Gastrocnemius medialis (tissue), 4 donors: ENCODE data around the gene RALGAPA1. TPM values are rescaled to one million over a fixed set of nuclear protein-coding genes. Genes with fewer than 3 reads are reported as not detected.

Experiments
- ATAC-seq, 2 donors: fragments of 150-250 bp; one replicate each; pipeline ENCODE4 v1.9.1; 2016
- DNase-seq, 2 donors: peaks; one replicate each; pipeline ENCODE4 v3.0.0-alpha.2; 2019
- H3K27ac ChIP-seq, 4 donors: fragments of 200-600 bp; sonication (generic); 1 replicate in 1 of 4; 2 replicates in 3 of 4; pipeline ENCODE4 v1.5.1; 2016 to 2018; ENCODE audit warnings: mild to moderate bottlenecking in 2 of 4, moderate library complexity in 1 of 4
- H3K27me3 ChIP-seq, 3 donors: fragments of 200-600 bp; sonication (generic) in 2 of 3; 1 replicate in 1 of 3; 2 replicates in 2 of 3; pipeline versions ENCODE4 v1.5.1 to v1.6.0; 2016 to 2019; ENCODE audit warnings: mild to moderate bottlenecking in 1 of 3, moderate library complexity in 1 of 3
- H3K36me3 ChIP-seq, 2 donors: fragments of 200-600 bp; sonication (generic) in 1 of 2; one replicate each; pipeline ENCODE4 v1.5.1; 2017 to 2018
- H3K4me1 ChIP-seq, 2 donors: fragments of 200-600 bp; sonication (generic) in 1 of 2; one replicate each; pipeline ENCODE4 v1.5.1; 2016 to 2017; ENCODE audit warnings: mild to moderate bottlenecking in 2 of 2
- H3K4me3 ChIP-seq, 4 donors: fragments of 200-600 bp; sonication (generic) in 3 of 4; 1 replicate in 1 of 4; 2 replicates in 3 of 4; pipeline ENCODE4 v1.5.1; 2016 to 2019; ENCODE audit warnings: mild to moderate bottlenecking in 2 of 4
- H3K9me3 ChIP-seq, 3 donors: fragments of 200-600 bp; sonication (generic) in 2 of 3; 1 replicate in 1 of 3; 2 replicates in 2 of 3; pipeline ENCODE4 v1.5.1; 2016 to 2019
- POLR2A ChIP-seq, 2 donors: fragments of 450-650 bp; IDR thresholded peaks; one replicate each; pipeline ENCODE4 v1.6.1; 2017; ENCODE audit warnings: antibody characterized with exemption in 2 of 2, mild to moderate bottlenecking in 2 of 2, moderate library complexity in 2 of 2
- in situ Hi-C, 4 donors: fragments of 200-750 bp; cut with MboI; loops; one replicate each; pipeline versions ENCODE4 v1.15.0 to v1.8.0; 2017; ENCODE audit warnings: low sequenced_read_pairs in 4 of 4
- intact Hi-C: fragments of 100-400 bp; cut with DNase I; formaldehyde crosslinking; loops from one replicate; pipeline ENCODE4 v1.15.1; 2023; ENCODE audit warnings: low total_unique reads
- total RNA-seq, 4 donors: library from RNA; depleted of rRNA; stranded (reverse); fragments of >200 nt; gene quantifications; one replicate each; pipeline versions ENCODE4 v1.1.0 to v1.2.3, GENCODE V29; 2016
- TF ChIP-seq, protein P1 (sequence below), 5 experiments: fragments of 450-650 bp in 3 of 5; fragments of 200-600 bp in 2 of 5; sonication (generic) in 2 of 5; IDR thresholded peaks in 4 of 5; conservative IDR thresholded peaks in 1 of 5; 1 replicate in 4 of 5; 2 replicates in 1 of 5; pipeline ENCODE4 v1.5.1; 2016 to 2019; ENCODE audit warnings: antibody characterized with exemption in 5 of 5, mild to moderate bottlenecking in 3 of 5, moderate library complexity in 3 of 5

Gene RALGAPA1
- total RNA-seq, 4 donors from 2014 or later: 26.0 to 55.9 (median 30.2) TPM

DNA sequence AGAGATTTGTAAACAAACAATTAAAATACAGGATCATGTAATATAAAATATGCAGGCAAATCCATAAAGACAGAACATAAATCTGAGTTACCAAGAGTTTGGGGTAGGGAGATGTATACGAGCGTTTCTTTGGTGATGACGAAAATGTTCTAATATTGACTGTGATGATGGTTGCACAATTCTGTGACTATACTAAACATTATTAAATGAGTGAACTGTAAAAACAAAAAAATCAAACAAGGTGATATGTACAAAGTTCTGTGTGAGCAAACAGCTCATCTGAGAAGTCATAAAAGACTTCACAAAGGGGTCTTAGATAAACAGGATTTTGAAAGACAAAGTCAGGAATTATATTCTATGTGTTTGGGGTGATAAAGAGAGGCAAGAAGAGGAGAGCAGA, 147.2 kb downstream of the RALGAPA1 start:
- ATAC-seq (no peak), DNase-seq (no peak)
- H3K9me3 ChIP-seq: no peaks in the 10 kb centered on the region
- in situ Hi-C loops: no loop called here
- H3K27ac ChIP-seq: no peak overlapping the region
- intact Hi-C loops: no loop called here
- H3K4me3 ChIP-seq: no peak overlapping the region
- H3K4me1 ChIP-seq: no peaks in the 10 kb centered on the region
- H3K27me3 ChIP-seq: no peaks in the 10 kb centered on the region
- no peak for TF ChIP-seq POLR2A (IDR thresholded peaks at IDR 0.05)
- TF ChIP-seq, protein P1, sequence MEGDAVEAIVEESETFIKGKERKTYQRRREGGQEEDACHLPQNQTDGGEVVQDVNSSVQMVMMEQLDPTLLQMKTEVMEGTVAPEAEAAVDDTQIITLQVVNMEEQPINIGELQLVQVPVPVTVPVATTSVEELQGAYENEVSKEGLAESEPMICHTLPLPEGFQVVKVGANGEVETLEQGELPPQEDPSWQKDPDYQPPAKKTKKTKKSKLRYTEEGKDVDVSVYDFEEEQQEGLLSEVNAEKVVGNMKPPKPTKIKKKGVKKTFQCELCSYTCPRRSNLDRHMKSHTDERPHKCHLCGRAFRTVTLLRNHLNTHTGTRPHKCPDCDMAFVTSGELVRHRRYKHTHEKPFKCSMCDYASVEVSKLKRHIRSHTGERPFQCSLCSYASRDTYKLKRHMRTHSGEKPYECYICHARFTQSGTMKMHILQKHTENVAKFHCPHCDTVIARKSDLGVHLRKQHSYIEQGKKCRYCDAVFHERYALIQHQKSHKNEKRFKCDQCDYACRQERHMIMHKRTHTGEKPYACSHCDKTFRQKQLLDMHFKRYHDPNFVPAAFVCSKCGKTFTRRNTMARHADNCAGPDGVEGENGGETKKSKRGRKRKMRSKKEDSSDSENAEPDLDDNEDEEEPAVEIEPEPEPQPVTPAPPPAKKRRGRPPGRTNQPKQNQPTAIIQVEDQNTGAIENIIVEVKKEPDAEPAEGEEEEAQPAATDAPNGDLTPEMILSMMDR (IDR thresholded peaks at IDR 0.05 in 4 of 5, conservative IDR thresholded peaks at IDR 0.05 in 1 of 5): no peak
- peaks cover 0 to 7% of the 10 kb centered on the region in 2 donors for H3K36me3 ChIP-seq

DNA sequence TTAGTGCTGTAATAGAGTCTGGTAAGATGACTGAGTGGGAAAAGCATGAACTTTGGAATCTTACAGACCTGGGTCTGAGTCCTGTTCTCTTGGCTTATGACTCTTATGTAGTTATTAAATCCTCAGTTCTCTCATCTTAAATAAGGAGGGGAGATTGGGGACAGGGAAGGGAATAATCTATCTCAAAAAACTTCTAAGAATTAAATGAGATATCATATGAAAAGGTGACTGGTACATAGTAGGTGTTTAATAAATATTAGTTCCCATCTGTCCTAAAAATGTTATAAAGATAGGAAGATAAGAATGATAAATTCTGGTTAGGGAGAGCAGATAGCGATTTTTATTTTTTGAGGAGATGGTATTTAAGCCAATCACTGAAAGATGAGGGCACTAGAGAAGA, 156.1 kb downstream of the RALGAPA1 start:
- Histone ChIP-seq H3K36me3 (peaks cover 0 to 22% of the 10 kb centered on the region in 2 donors), H3K4me3 (no peak overlapping the region), H3K4me1 (no peaks in the 10 kb centered on the region), H3K27me3 (no peaks in the 10 kb centered on the region), H3K27ac (no peak overlapping the region), H3K9me3 (no peaks in the 10 kb centered on the region)
- intact Hi-C loops: no loop called here
- DNase-seq (no peak), ATAC-seq (no peak)
- TF ChIP-seq, protein P1 (IDR thresholded peaks at IDR 0.05 in 4 of 5, conservative IDR thresholded peaks at IDR 0.05 in 1 of 5): no peak
- no peak for TF ChIP-seq POLR2A (IDR thresholded peaks at IDR 0.05)
- in situ Hi-C loops: no loop called here

DNA sequence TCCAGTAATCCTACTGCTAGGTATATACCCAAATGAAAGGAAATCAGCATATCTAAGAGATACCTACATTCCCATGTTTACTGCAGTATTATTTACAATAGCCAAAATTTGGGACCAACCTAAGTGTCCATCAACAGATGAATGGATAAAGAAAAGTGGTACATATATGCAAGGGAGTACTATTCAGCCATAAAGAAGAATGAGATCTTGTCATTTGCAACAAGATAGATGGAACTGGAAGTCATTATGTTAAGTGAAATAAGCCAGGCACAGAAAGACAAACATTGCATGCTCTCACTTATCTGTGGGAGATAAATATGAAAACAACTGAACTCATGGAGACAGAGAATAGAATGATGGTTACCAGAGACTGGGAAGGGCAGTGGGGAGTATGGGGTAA, 165.6 kb downstream of the RALGAPA1 start:
- H3K36me3 ChIP-seq: peaks cover 6 to 61% of the 10 kb centered on the region in 2 donors
- H3K4me1 ChIP-seq: no peaks in the 10 kb centered on the region
- H3K9me3 ChIP-seq: peaks cover 0 to 5% (median 0%) of the 10 kb centered on the region in 3 donors
- TF ChIP-seq, protein P1 (IDR thresholded peaks at IDR 0.05 in 4 of 5, conservative IDR thresholded peaks at IDR 0.05 in 1 of 5): no peak
- H3K4me3 ChIP-seq: no peak overlapping the region
- no peak overlapping the region for H3K27ac ChIP-seq
- ATAC-seq (no peak), DNase-seq (no peak)
- in situ Hi-C loops (no loop called here), intact Hi-C loops (no loop called here)
- H3K27me3 ChIP-seq: no peaks in the 10 kb centered on the region

DNA sequence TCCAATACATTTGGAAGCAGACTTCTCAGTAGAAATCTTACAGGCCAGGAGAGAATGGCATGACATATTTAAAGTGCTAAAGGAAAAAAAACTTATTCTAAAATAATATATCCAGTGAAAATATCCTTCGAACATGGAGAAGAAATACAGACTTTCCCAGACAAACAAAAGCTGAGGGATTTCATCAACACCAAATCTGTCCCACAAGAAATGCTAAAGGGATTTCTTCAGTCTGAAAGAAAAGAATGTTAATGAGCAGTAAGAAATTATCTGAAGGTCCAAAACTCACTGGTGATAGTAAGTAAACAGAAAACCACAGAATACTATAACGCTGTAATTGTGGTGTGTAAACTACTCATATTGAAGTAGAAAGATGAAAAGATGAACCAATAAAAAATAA, 171.2 kb downstream of the RALGAPA1 start:
- no peak for TF ChIP-seq POLR2A (IDR thresholded peaks at IDR 0.05)
- TF ChIP-seq, protein P1 (IDR thresholded peaks at IDR 0.05 in 4 of 5, conservative IDR thresholded peaks at IDR 0.05 in 1 of 5): no peak
- in situ Hi-C loops: no loop called here
- Histone ChIP-seq H3K36me3 (peaks cover 0 to 56% of the 10 kb centered on the region in 2 donors), H3K27me3 (no peaks in the 10 kb centered on the region), H3K9me3 (peaks cover 0 to 5% (median 0%) of the 10 kb centered on the region in 3 donors), H3K4me1 (no peaks in the 10 kb centered on the region), H3K27ac (no peak overlapping the region), H3K4me3 (no peak overlapping the region)
- ATAC-seq (no peak), DNase-seq (no peak)
- intact Hi-C loops: no loop called here

DNA sequence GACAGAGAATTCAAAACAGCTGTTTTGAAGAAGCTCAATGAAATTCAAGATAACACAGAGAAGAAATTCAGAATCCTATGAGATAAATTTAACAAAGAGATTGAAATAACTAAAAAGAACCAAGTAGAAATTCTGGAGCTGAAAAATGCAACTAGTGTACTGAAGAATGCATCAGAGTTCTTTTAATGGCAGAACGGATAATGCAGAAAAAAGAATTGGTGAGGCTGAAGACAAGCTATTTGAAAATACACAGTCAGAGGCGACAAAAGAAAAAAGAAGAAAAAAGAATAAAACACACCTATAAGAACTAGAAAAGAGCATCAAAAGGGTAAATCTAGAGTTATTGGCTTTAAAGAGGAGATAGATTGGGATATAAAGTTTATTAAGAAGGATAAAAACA, 171.8 kb downstream of the RALGAPA1 start:
- in situ Hi-C loops: no loop called here
- Histone ChIP-seq H3K27ac (no peak overlapping the region), H3K27me3 (no peaks in the 10 kb centered on the region), H3K36me3 (peaks cover 0 to 50% of the 10 kb centered on the region in 2 donors), H3K9me3 (peaks cover 0 to 5% (median 0%) of the 10 kb centered on the region in 3 donors), H3K4me3 (no peak overlapping the region), H3K4me1 (no peaks in the 10 kb centered on the region)
- intact Hi-C loops: no loop called here
- no peak for TF ChIP-seq POLR2A (IDR thresholded peaks at IDR 0.05)
- TF ChIP-seq, protein P1 (IDR thresholded peaks at IDR 0.05 in 4 of 5, conservative IDR thresholded peaks at IDR 0.05 in 1 of 5): no peak
- ATAC-seq (no peak), DNase-seq (no peak)
